GM19238 (cell line): ENCODE measurements around the gene PREX1.
"Not testable (repeated sequence)": the region's sequence is repeated elsewhere in the genome, so short reads cannot be mapped to it uniquely, and the experiment has no call there.

ENCODE experiments used
- DNase-seq: peaks from one replicate; pipeline ENCODE4 v3.0.0; 2011; ENCODE audit warnings: low spot score; ENCODE audit not compliant: insufficient read length

The PREX1 gene

DNA sequence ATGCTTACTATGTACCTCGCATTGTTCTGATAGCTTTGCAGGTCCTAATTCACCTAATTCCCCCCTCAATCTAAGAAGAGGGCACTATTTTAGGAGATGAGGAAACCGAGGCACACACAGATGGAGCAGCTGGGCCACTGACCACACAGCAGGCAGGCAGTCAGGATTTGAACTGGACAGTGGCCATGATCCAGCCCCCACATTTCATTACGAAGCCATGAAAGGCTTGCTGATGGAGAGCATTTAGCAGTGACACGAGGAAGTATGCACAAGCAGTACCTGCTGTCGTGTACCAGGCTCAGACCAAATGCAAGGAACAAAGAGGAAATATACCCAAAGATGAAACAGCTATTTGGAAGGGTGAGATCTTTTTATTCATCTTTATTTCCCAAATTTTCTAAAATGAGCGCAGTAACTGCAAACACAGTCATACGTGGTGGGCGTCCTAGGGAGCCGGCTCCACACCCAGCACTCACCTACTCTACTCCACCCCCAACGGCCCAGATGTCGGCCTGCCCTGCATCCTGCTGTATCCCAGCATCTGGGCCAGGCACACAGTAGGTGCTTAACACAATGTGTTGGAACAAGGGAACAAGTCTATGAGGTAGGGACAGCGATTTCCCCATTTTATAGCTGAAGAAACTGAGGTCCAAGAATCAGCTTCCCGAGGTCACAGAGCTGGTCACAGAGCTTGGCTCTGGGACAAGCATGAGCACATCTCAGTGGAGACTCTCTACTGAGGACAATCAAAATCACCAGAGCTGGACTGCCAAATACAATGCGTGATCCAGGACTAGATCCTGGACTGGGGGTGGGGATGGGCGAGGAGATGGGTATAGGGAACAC is 15.0 kb downstream of the PREX1 start:
- no peak for DNase-seq

DNA sequence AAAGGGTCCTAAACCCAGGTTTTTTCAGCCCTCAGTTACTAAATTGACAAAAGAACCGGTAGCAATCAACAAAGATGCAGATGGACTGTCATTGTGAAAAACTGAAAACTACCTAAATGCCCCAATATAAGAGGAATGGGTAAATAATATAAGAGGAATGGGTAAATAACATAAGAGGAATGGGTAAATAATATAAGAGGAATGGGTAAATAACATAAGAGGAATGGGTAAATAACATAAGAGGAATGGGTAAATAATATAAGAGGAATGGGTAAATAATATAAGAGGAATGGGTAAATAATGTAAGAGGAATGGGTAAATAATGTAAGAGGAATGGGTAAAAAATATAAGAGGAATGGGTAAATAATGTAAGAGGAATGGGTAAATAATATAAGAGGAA is 15.7 kb downstream of the PREX1 start:
- DNase-seq: not testable (repeated sequence)

GRCh38 chr20:48809673-48810072 is 18.1 kb downstream of the PREX1 start:
- no peak for DNase-seq

GRCh38 chr20:48808382-48809034 is 19.3 kb downstream of the PREX1 start:
- no peak for DNase-seq

- DNase-seq: no peak
Observed at GRCh38 chr20:48807586-48808381, 20.0 kb downstream of the PREX1 start.

DNA sequence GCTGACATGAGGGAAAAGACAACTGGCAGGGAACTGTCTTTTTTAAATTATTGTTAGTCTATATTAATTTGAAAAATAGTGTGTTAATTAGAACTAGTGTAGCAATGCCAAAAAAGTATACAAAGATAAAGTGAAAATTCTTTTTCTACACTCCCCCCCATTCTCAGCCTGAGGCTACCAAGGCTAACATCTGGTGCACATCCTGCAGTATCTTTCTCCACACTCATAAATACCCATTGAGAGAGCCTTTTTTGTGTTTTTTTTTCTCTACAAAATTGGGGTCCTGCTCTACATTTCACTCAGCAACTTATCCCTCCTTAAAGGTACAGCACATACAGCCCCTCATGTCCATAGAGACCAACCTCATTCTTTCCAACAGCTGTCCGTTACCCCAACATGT is 20.7 kb downstream of the PREX1 start:
- DNase-seq: no peak

DNA sequence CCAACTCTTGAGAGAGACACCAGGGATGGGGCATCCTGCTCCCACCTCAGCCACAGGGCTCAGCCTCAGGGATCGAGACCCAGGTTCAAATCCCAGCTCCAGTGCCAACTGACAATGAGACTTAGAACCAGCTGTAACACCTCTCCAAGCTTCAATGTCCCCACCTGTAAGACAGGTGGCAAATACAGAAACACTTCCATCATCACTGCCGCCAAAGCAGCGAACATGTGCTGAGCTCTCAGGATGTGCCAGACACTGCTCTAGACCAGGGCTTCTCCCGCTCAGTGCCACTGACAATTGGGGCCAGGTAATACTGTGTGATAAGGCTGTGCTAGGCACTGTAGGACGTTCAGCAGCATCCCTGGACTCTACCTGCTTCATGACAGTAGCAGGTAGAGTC is 22.1 kb downstream of the PREX1 start:
- DNase-seq: no peak

DNA sequence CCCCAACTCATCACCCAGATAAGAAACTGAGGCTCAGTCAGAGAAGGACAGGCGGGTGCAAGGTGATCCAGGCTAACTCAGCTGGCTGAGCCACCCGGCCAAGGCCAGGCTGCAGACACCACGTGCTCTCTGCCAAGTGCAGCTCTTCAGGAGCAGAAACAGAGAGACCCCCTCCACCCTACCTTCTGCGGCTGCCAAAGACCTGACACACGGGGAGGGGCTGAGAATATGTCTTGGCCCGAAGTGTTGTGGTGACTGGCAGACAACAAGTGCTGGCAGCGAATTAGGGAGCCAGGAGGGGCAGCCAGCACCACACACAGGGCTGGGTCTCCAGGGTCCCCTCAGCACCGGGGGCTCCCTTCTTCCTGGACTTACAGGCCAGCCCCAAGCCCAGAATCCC is 22.5 kb downstream of the PREX1 start:
- DNase-seq: no peak

DNA sequence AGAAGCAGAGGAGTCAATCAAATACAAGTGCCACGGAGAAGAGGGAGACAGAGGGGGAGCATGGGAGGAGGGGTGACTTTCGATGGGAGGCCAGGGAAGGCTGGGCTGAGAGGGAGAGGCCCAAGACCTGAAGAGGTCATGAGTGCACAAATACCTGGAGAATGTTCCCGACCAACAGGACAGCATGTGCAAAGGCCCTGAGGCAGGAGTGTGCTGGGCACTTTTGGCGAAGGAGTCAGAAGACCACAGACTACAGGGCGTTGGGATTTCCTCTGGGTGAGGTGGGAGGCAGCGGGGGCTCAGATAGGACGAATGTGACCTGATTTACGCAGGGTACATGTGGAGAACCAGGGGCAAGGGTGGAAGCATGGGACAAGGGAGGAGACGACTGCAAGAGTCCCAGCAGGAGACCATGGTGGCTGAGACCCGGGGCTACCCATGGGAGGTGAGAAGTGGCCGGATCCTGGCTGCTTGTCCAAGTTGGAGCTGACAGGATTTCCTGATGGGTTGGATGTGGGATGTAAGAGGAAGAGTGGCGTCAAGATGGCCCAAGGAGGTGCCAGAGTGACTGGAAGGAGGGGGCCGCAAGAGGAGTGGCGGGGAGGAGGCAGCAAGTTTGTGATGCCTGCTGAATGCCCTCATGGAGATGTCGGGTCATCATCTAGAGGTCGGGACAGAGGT is 23.4 kb downstream of the PREX1 start:
- DNase-seq: no peak

DNA sequence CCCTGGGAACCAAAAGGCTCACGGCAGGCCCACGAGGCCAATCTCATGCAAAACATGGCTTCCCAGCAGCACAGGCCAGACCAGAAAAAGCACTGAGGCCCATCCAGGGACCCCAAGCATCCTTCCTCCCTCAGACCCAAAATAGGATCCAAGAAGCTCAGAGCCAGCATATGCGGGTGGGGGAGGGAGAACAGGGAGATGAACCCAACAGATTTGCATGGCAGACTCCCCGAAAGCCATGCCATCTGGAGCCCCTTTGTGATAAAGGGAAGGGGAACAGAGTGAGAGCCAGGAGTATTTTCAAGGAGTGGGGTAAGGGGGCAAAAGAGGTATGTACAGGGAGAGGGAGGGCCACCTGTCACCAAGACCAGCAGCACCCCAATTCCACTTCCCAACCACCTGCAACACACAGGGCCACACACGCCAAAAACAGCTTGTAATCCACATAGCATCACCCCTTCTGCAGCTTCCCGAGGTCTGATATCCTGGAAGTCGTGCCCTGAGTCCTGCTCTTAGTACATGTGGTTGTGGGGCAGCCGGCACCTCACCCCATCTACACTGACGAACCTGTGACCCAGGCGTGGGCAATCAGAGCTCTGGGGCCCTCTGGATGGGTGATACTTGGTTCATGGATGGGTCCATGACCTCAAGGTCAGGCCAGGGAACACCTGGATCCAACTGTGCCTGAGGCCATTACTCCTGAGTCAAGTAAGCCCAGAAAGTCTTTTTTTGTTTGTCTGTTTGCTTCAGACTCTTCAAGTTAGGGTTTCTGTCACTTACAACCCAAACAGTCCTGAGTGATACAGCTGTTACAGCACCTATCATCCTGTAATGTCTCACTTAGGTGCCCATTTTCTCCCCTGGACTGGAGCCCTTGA is 24.4 kb downstream of the PREX1 start:
- no peak for DNase-seq

- DNase-seq: no peak
Observed at GRCh38 chr20:48802647-48803046, 25.2 kb downstream of the PREX1 start.

- no peak for DNase-seq
Observed at GRCh38 chr20:48802216-48802615, 25.6 kb downstream of the PREX1 start.

GRCh38 chr20:48801197-48801596 is 26.6 kb downstream of the PREX1 start:
- no peak for DNase-seq

DNA sequence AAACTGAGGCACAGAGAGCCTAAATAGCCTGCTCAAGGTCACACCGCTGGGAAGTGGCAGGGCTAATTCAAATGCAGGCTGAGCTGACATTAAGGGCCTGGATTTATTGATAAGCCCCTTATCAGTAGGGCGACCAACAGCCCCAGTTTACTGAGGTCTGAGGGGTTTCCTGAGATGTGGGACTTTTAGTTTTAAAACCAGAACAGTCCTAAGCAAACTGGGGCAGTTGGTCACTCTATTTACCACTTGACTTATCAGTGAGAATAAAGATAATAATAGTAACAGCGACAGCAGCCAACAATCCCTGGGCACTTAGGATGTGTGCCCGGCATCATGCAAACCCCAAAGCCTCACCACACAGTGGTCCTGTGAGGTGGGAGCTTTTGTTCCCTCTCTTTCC is 27.6 kb downstream of the PREX1 start:
- no peak for DNase-seq

DNA sequence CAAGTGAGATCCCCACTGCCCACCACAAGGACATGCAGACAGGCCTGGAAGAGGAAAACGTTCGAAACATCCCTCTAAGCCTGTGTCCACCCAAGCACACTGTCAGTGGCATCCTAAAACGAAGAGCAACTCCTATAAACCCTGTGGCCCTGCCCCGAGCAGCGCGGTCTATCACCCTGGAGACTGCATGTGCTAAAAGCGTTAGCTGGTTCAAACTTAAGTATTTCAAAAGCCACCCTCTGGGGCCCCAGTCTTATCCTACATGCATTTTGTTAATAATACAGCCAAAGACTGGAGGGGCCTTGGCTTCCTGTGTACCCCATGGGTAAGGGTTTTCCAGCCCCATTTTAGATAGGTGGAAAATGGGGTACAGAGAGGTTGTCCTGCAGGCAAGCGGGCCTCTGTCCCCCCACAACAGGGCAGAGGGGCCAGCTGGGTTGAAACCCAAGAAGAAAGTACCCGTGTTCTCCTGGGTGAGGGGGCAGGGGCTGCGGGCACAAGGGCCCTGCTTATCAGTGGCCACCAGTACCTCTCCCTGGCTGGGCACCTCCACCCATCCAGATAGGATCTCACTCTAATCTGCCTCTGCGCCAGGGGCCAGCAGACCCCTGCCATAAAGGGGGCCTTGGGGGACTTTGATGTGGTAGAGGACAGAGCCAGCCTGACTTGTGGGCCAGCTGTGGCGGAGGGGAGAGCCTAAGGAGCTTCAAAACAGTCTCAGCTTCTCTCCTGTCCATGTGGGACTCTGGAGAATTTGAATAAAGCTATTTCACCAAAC is 28.3 kb downstream of the PREX1 start:
- DNase-seq: no peak

DNA sequence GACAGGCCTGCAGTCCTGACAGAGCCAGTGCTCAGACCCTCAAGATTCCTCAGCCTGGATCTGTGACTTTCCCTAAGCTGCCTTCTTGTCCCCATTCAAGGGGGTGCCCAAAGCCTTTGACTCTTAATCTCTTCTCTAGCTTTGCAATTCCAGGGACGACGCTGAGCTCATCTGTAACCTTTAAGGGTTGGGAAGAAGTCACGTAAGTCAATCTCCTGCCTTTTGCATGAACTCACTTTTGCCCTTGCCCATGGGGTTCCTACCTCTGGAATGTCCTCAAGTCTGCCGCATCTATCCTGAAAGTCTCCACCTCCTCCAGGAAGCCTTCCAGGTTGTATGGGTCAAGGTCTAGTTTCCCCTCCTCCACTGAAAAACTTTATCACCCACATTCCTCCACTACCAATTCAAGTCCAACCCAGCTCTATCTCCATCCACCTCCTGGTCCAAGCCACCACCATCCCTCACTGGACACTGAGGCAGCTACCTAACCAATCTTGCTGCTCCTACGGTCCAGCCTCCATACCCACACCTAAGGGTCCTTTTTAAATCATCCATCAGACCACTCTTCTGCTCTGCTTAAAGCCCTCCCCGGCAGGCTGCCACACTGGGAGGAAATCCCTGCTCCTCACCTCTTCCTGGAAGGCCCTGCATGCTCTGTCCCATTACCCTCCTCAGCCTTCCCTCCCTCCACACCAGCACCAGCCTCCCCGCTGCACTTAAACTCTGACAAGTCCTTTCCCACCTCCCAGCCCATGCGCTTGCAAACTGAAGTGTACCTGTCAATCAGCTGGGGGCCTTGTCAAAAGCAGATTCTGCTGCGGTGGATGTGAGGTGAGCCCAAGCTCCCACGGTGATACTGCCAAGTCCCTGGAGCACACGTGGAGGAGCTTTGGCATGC is 29.7 kb downstream of the PREX1 start:
- no peak for DNase-seq

DNA sequence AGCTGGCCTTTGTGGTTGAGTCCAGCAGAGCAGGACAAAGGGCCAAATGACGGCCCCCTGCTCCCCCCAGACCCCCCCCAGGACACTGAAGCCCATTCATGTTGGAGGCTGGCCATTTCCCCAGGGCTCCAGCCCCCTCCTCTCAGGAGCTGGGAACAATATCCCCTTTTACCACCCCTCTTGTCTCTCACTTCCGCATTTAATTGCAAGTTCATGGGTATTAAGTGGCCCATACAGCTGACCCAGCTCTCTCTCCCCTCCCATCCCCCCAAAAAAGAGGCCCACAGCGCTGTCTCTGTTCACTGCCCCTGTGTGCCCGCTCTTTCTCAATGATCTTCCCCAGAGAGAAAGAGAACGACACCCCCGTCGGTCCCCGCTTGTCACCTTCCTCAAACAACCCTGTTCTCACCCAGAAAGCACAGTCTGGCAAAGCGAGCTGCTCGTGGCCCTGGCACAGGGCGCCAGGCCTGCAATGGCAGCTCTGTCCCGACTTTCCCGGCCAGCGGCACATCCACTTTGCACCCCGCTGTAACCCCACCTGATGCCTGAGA is 30.4 kb downstream of the PREX1 start:
- DNase-seq: no peak

DNA sequence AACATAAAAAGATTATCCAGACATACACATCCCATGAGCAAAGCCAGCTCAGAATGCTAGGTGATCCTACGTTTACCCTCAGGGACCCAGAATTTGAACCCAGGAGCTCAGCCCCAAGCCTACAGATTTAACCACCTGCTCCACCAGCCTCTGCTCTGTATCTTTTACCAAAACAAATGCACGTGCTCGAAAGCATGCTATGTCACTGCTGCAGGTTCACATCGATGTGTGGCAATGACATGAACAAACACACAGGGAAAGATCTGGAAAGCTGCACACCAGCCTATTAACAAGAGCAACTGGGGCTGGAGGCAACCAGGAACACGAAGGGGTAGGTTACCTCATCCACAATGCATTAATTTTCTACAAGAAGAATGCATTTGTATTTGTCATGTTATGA is 32.1 kb downstream of the PREX1 start:
- DNase-seq: no peak
